Cardiac muscle cell (in vitro differentiated cells and primary cell): ENCODE results near the gene EPS8L1. TPM values are rescaled to one million over a fixed set of nuclear protein-coding genes. Genes with fewer than 3 reads are reported as not detected.

Experiments used
- DNase-seq, 2 donors: peaks; one replicate each; pipeline versions ENCODE4 v3.0.0 to v3.0.0-alpha.2; 2010 to 2017; ENCODE audit warnings: low read depth in 1 of 2, low spot score in 1 of 2
- H3K27ac ChIP-seq: fragments of 200-600 bp; sonication (generic); 2 replicates; pipeline ENCODE4 v1.5.1; 2016
- H3K27me3 ChIP-seq: fragments of 200-600 bp; sonication (generic); 2 replicates; pipeline ENCODE4 v1.6.0; 2016; ENCODE audit warnings: control low read depth
- H3K36me3 ChIP-seq: fragments of 200-600 bp; sonication (generic); 2 replicates; pipeline ENCODE4 v1.5.1; 2016; ENCODE audit warnings: control low read depth
- H3K4me1 ChIP-seq: fragments of 200-600 bp; sonication (generic); 2 replicates; pipeline ENCODE4 v1.8.1; 2017; ENCODE audit warnings: low read depth, mild to moderate bottlenecking, mixed run types
- H3K4me3 ChIP-seq: fragments of 200-600 bp; sonication (generic); 2 replicates; pipeline ENCODE4 v1.5.1; 2016; ENCODE audit warnings: mild to moderate bottlenecking
- H3K9me3 ChIP-seq: fragments of 200-600 bp; sonication (generic); 2 replicates; pipeline ENCODE4 v1.5.1; 2017; ENCODE audit warnings: low read depth, mild to moderate bottlenecking, control low read depth
- CTCF ChIP-seq: IDR thresholded peaks from 2 replicates; pipeline ENCODE4 v1.5.1; 2012; ENCODE audit warnings: low read depth, mild to moderate bottlenecking, low read length
- polyA plus RNA-seq: library from polyadenylated mRNA; unstranded; fragments of >200 nt; fragmentation: Nextera tagmentation; extraction: Ambion mirVana; gene quantifications from 2 replicates; pipeline ENCODE4 v1.2.1, GENCODE V29; 2016
- total RNA-seq: library from RNA; depleted of rRNA; stranded (reverse); fragments of >200 nt; gene quantifications from 2 replicates; pipeline ENCODE4 v1.2.3, GENCODE V29; 2016

The EPS8L1 gene
- total and polyA plus RNA-seq, 2 experiments from 2014 or later: 1.2 to 3.9 TPM

- Histone ChIP-seq H3K4me1 (peaks cover 2% of the 10 kb centered on the region), H3K27ac (no peak overlapping the region), H3K9me3 (no peaks in the 10 kb centered on the region), H3K36me3 (no peaks in the 10 kb centered on the region), H3K27me3 (peaks cover 20% of the 10 kb centered on the region), H3K4me3 (no peak overlapping the region)
- no peak for DNase-seq
- TF ChIP-seq CTCF: no peak
Measured at GRCh38 chr19:55089342-55089944, 13.8 kb downstream of the EPS8L1 start.

GRCh38 chr19:55090564-55090963 lies 14.9 kb downstream of the EPS8L1 start:
- no peak for TF ChIP-seq CTCF
- DNase-seq: no peak
- no peak overlapping the region for H3K4me3 ChIP-seq
- H3K4me1 ChIP-seq: peaks cover 2% of the 10 kb centered on the region
- peaks cover 2% of the 10 kb centered on the region for H3K36me3 ChIP-seq
- no peak overlapping the region for H3K27ac ChIP-seq
- H3K27me3 ChIP-seq: peaks cover 9% of the 10 kb centered on the region
- H3K9me3 ChIP-seq: no peaks in the 10 kb centered on the region

- TF ChIP-seq CTCF: no peak
- no peak for DNase-seq
- Histone ChIP-seq H3K9me3 (no peaks in the 10 kb centered on the region), H3K4me1 (peaks cover 1% of the 10 kb centered on the region), H3K4me3 (no peak overlapping the region), H3K27ac (no peak overlapping the region), H3K27me3 (peaks cover 1% of the 10 kb centered on the region), H3K36me3 (peaks cover 2% of the 10 kb centered on the region)
Measured at GRCh38 chr19:55091126-55091910, 15.6 kb downstream of the EPS8L1 start.

- DNase-seq: no peak
- H3K36me3 ChIP-seq: peaks cover 2% of the 10 kb centered on the region
- H3K9me3 ChIP-seq: no peaks in the 10 kb centered on the region
- no peak overlapping the region for H3K27ac ChIP-seq
- H3K4me3 ChIP-seq: no peak overlapping the region
- TF ChIP-seq CTCF: no peak
- no peaks in the 10 kb centered on the region for H3K27me3 ChIP-seq
- H3K4me1 ChIP-seq: no peaks in the 10 kb centered on the region
Measured at GRCh38 chr19:55091955-55092354, 16.3 kb downstream of the EPS8L1 start.

- H3K9me3 ChIP-seq: no peaks in the 10 kb centered on the region
- no peak for TF ChIP-seq CTCF
- no peak overlapping the region for H3K4me3 ChIP-seq
- DNase-seq: no peak
- H3K27me3 ChIP-seq: no peaks in the 10 kb centered on the region
- H3K36me3 ChIP-seq: peaks cover 2% of the 10 kb centered on the region
- H3K4me1 ChIP-seq: no peaks in the 10 kb centered on the region
- H3K27ac ChIP-seq: no peak overlapping the region
Measured at GRCh38 chr19:55092423-55093318, 17.0 kb downstream of the EPS8L1 start.
